Stimulated activated naive CD8-positive, alpha-beta T cell treated with anti-CD3 and anti-CD28 coated beads, Interleukin-15, Interleukin-2, amounts not matched to agents 100 ng/mL and 50 ng/mL, for 24 hours (primary cell): ENCODE measurements around the gene SAG.
A peak's percentile ranks its signal among the peaks of the same experiment; 100 is the strongest.

Experiments
- H3K27ac Mint-ChIP-seq: one replicate; pipeline ENCODE4 v1.8.0; 2021; ENCODE audit warnings: mild to moderate bottlenecking, mixed read lengths
- H3K27me3 Mint-ChIP-seq: one replicate; pipeline ENCODE4 v1.8.0; 2021; ENCODE audit warnings: mixed read lengths
- H3K36me3 Mint-ChIP-seq: one replicate; pipeline ENCODE4 v1.8.0; 2021; ENCODE audit warnings: low read depth, mixed read lengths
- H3K4me1 Mint-ChIP-seq: one replicate; pipeline ENCODE4 v1.8.0; 2021; ENCODE audit warnings: low read depth, mixed read lengths
- H3K4me3 Mint-ChIP-seq: one replicate; pipeline ENCODE4 v1.8.0; 2021; ENCODE audit warnings: mild to moderate bottlenecking, mixed read lengths
- H3K9me3 Mint-ChIP-seq: one replicate; pipeline ENCODE4 v1.8.0; 2021; ENCODE audit warnings: mixed read lengths

The SAG gene

GRCh38 chr2:233303252-233303651, 4.4 kb upstream of the SAG start:
- H3K36me3 Mint-ChIP-seq, result peaks cover 4% of the 10 kb centered on the region
- H3K4me1 Mint-ChIP-seq, result no peaks in the 10 kb centered on the region
- H3K27me3 Mint-ChIP-seq, result no peaks in the 10 kb centered on the region
- H3K9me3 Mint-ChIP-seq, result no peaks in the 10 kb centered on the region
- H3K4me3 Mint-ChIP-seq, result no peak overlapping the region
- H3K27ac Mint-ChIP-seq, result no peak overlapping the region

DNA sequence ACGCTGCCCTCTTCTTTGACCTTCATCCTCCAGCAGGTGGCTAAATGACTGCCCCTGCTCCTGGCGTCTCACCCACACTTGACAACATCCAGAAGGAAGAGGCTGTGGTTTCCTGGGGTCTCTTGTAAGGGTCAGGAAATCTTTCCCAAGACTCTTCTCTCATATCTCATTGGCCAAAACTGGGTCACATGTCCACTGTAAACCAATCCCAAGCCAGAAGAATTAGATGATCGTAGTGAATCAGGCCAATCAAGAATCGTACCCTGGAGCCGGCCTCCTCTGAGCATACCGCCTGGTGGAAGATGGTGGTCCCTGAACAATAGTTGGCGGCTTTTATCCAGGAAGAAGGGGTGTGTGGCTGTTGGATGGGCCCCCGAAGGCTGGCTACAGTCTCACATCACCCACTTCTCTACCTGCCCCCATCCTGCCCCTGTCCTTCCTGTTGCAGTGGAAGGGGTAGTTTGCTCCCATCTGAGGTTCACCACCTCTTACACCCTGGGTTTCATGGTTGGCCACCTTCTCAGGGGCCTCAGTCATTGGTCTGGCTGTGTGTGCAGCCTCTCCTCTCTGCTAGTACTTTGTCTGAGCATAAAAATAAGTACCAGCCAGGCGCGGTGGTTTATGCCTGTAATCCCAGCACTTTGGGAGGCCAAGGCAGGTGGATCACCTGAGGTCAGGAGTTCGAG, 3.8 kb downstream of the SAG start:
- Mint-ChIP-seq H3K9me3 (no peaks in the 10 kb centered on the region), H3K27me3 (no peaks in the 10 kb centered on the region), H3K36me3 (no peaks in the 10 kb centered on the region), H3K4me1 (peaks cover 17% of the 10 kb centered on the region), H3K27ac (no peak overlapping the region), H3K4me3 (no peak overlapping the region)

- H3K4me1 Mint-ChIP-seq, result peaks cover 21% of the 10 kb centered on the region
- no peak overlapping the region for H3K4me3 Mint-ChIP-seq
- H3K9me3 Mint-ChIP-seq, result no peaks in the 10 kb centered on the region
- H3K36me3 Mint-ChIP-seq, result no peaks in the 10 kb centered on the region
- H3K27ac Mint-ChIP-seq, result no peak overlapping the region
- no peaks in the 10 kb centered on the region for H3K27me3 Mint-ChIP-seq
These were observed 5.3 kb downstream of the SAG start for GRCh38 chr2:233312874-233313273.

DNA sequence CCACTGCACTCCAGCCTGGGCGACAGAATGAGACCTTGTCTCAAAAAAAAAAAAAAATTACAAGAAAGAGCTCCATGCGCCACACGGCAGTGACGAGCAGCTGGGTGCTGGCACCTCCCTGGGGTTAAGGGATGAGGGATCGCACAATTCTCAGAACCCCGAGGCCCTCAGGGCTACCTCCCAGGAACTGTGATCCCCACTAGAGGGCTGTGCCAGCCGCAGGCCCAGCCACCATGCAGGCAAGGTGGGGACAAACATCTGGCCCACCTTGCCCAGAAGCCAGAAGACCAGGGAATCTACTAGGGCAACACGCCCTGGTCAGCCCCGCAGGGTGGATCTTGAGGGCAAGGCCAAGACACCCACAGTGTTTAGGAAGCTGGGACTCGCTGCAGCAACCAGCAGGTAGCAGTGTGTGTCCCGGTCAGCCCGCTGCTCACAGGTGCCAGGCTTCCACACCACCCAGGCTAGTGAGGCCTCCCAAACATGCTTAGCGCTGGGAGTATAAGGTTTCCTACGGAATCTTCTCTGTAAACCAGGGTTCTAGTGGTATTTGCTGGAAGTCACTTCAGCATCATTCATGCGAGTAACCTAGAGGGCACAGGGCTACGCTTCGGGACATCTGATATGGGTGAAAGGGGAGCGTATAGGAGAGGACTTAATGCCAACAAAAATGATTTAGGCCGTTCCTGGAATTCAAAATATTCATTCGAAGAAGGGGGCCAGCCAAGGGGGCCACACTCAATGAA, 6.7 kb downstream of the SAG start:
- Mint-ChIP-seq H3K4me3 (no peak overlapping the region), H3K4me1 (peaks cover 21% of the 10 kb centered on the region), H3K27me3 (no peaks in the 10 kb centered on the region), H3K9me3 (no peaks in the 10 kb centered on the region), H3K36me3 (no peaks in the 10 kb centered on the region), H3K27ac (no peak overlapping the region)

- H3K4me3 Mint-ChIP-seq, result no peak overlapping the region
- H3K27me3 Mint-ChIP-seq, result no peaks in the 10 kb centered on the region
- H3K9me3 Mint-ChIP-seq, result no peaks in the 10 kb centered on the region
- peaks cover 17% of the 10 kb centered on the region for H3K4me1 Mint-ChIP-seq
- H3K27ac Mint-ChIP-seq, result no peak overlapping the region
- H3K36me3 Mint-ChIP-seq, result no peaks in the 10 kb centered on the region
These were observed 9.8 kb downstream of the SAG start for GRCh38 chr2:233317196-233317943.

GRCh38 chr2:233319256-233319655, 11.6 kb downstream of the SAG start:
- Mint-ChIP-seq H3K4me3 (no peak overlapping the region), H3K4me1 (peaks cover 13% of the 10 kb centered on the region), H3K36me3 (no peaks in the 10 kb centered on the region), H3K27ac (no peak overlapping the region), H3K9me3 (no peaks in the 10 kb centered on the region), H3K27me3 (no peaks in the 10 kb centered on the region)

DNA sequence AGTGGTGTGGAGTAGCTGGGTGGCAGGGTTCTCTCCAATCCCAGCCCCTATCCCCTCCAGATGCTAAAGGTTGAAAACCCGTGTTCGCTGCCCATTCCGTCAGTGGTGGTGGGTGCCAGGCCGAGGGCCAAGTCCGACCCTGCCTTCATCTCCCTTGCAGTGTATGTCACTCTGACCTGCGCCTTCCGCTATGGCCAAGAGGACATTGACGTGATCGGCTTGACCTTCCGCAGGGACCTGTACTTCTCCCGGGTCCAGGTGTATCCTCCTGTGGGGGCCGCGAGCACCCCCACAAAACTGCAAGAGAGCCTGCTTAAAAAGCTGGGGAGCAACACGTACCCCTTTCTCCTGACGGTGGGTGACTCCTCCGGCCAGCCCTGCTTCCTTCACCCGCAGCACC, 12.9 kb downstream of the SAG start:
- no peak overlapping the region for H3K27ac Mint-ChIP-seq
- H3K4me1 Mint-ChIP-seq, result peaks cover 13% of the 10 kb centered on the region
- H3K27me3 Mint-ChIP-seq, result no peaks in the 10 kb centered on the region
- H3K9me3 Mint-ChIP-seq, result no peaks in the 10 kb centered on the region
- no peak overlapping the region for H3K4me3 Mint-ChIP-seq
- H3K36me3 Mint-ChIP-seq, result no peaks in the 10 kb centered on the region

DNA sequence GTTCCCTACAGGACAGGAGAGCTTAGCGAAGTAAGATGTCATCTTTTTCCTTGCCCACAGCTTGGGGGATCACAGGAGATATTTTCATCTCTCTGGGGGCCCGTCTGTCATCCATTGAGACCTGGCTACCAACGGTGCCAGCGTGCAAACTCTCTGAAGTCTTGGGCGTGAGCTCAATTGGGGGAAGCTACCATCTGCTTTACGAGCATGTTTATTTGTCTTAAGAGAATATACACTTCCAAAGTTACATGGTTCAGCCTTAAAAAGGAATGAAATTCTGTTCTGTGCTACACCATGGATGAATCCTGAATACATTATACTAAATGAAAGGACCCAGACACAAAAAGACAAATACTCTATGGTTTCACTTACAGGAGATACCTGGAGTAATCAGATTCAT, 13.6 kb downstream of the SAG start:
- Mint-ChIP-seq H3K36me3 (no peaks in the 10 kb centered on the region), H3K27ac (no peak overlapping the region)

GRCh38 chr2:233323851-233324250, 16.2 kb downstream of the SAG start:
- H3K9me3 Mint-ChIP-seq, result no peaks in the 10 kb centered on the region
- H3K4me3 Mint-ChIP-seq, result no peak overlapping the region
- no peaks in the 10 kb centered on the region for H3K27me3 Mint-ChIP-seq
- no peaks in the 10 kb centered on the region for H3K36me3 Mint-ChIP-seq
- no peak overlapping the region for H3K27ac Mint-ChIP-seq
- peaks cover 9% of the 10 kb centered on the region for H3K4me1 Mint-ChIP-seq

More for the DNA sequence above, 13.6 kb downstream of the SAG start:
- no peak overlapping the region for H3K4me3 Mint-ChIP-seq
- no peaks in the 10 kb centered on the region for H3K27me3 Mint-ChIP-seq
- H3K9me3 Mint-ChIP-seq, result no peaks in the 10 kb centered on the region
- H3K4me1 Mint-ChIP-seq, result peaks cover 13% of the 10 kb centered on the region

GRCh38 chr2:233325256-233325655, 17.6 kb downstream of the SAG start:
- Mint-ChIP-seq H3K27me3 (no peaks in the 10 kb centered on the region), H3K4me3 (no peak overlapping the region), H3K27ac (no peak overlapping the region), H3K36me3 (no peaks in the 10 kb centered on the region), H3K9me3 (no peaks in the 10 kb centered on the region), H3K4me1 (peaks cover 15% of the 10 kb centered on the region)

- Mint-ChIP-seq H3K9me3 (no peaks in the 10 kb centered on the region), H3K4me1 (peaks cover 17% of the 10 kb centered on the region), H3K27me3 (no peaks in the 10 kb centered on the region), H3K4me3 (no peak overlapping the region), H3K36me3 (no peaks in the 10 kb centered on the region), H3K27ac (no peak overlapping the region)
These were observed 18.2 kb downstream of the SAG start for GRCh38 chr2:233325814-233326213.

DNA sequence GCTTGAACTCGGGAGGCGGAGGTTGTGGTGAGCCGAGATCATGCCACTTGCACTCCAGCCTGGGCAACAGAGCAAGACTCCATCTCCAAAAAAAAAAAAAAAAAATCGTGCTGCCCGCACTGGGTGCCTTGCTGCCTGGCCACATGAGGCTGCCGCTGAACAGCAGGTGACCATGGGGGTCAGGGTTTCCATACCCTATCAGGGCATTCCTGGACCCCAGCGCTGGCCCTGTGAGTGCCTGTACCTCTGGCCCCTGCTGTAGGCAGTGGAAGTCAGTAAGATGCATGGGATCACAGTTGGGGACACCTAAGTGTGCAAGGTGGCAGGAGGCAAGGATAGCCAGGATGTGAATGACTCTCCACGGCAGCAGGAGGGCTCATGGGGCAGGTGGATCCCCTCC, 18.9 kb downstream of the SAG start:
- Mint-ChIP-seq H3K36me3 (no peaks in the 10 kb centered on the region), H3K4me3 (no peak overlapping the region), H3K27me3 (no peaks in the 10 kb centered on the region), H3K4me1 (peaks cover 24% of the 10 kb centered on the region), H3K27ac (no peak overlapping the region), H3K9me3 (no peaks in the 10 kb centered on the region)

GRCh38 chr2:233328922-233329321, 21.3 kb downstream of the SAG start:
- Mint-ChIP-seq H3K27ac (no peak overlapping the region), H3K4me1 (peaks cover 29% of the 10 kb centered on the region), H3K27me3 (no peaks in the 10 kb centered on the region), H3K4me3 (no peak overlapping the region), H3K9me3 (no peaks in the 10 kb centered on the region), H3K36me3 (no peaks in the 10 kb centered on the region)

- Mint-ChIP-seq H3K9me3 (no peaks in the 10 kb centered on the region), H3K27ac (no peak overlapping the region), H3K36me3 (no peaks in the 10 kb centered on the region), H3K4me3 (no peak overlapping the region), H3K27me3 (no peaks in the 10 kb centered on the region), H3K4me1 (peaks cover 36% of the 10 kb centered on the region)
These were observed 22.0 kb downstream of the SAG start for GRCh38 chr2:233329489-233330135.

GRCh38 chr2:233331536-233331935, 23.9 kb downstream of the SAG start:
- H3K27me3 Mint-ChIP-seq, result no peaks in the 10 kb centered on the region
- no peaks in the 10 kb centered on the region for H3K36me3 Mint-ChIP-seq
- H3K9me3 Mint-ChIP-seq, result no peaks in the 10 kb centered on the region
- H3K4me1 Mint-ChIP-seq, result peaks cover 45% of the 10 kb centered on the region
- H3K27ac Mint-ChIP-seq, result peak overlapping the region; percentile 90
- peak overlapping the region; percentile 38 for H3K4me3 Mint-ChIP-seq
